Smooth muscle cell (in vitro differentiated cells): ENCODE data around the gene TEC. TPM values are rescaled to one million over a fixed set of nuclear protein-coding genes. Genes with fewer than 3 reads are reported as not detected.

Experiments used
- DNase-seq: peaks from one replicate; lab custom pipeline; 2025; ENCODE audit not compliant: unreplicated experiment; lab: John Stamatoyannopoulos, UW
- H2AFZ ChIP-seq: fragments of 200-600 bp; sonication (generic); 2 replicates; pipeline ENCODE4 v1.6.0; 2016; ENCODE audit warnings: antibody characterized with exemption, low read depth, mild to moderate bottlenecking
- H3F3A ChIP-seq: fragments of 200-600 bp; sonication (generic); 2 replicates; pipeline ENCODE4 v1.6.0; 2017; ENCODE audit warnings: antibody characterized with exemption, low read depth
- H3K27ac ChIP-seq: fragments of 200-600 bp; sonication (generic); 2 replicates; pipeline ENCODE4 v1.5.1; 2016; ENCODE audit warnings: low read depth, mild to moderate bottlenecking
- H3K27me3 ChIP-seq: fragments of 200-600 bp; sonication (generic); 2 replicates; pipeline ENCODE4 v1.6.1; 2016; ENCODE audit warnings: low read depth, mild to moderate bottlenecking
- H3K36me3 ChIP-seq: fragments of 200-600 bp; sonication (generic); 2 replicates; pipeline ENCODE4 v1.5.1; 2016; ENCODE audit warnings: low read depth
- H3K4me1 ChIP-seq: fragments of 200-600 bp; sonication (generic); 2 replicates; pipeline ENCODE4 v1.5.1; 2016; ENCODE audit warnings: low read depth
- H3K4me2 ChIP-seq: fragments of 200-600 bp; sonication (generic); 2 replicates; pipeline ENCODE4 v1.6.0; 2016; ENCODE audit warnings: mild to moderate bottlenecking
- H3K4me3 ChIP-seq: fragments of 200-600 bp; sonication (generic); 2 replicates; pipeline ENCODE4 v1.5.1; 2016; ENCODE audit warnings: mild to moderate bottlenecking
- H3K79me2 ChIP-seq: fragments of 200-600 bp; sonication (generic); 2 replicates; pipeline ENCODE4 v1.6.0; 2016; ENCODE audit warnings: low read depth, mild to moderate bottlenecking
- H3K9ac ChIP-seq: fragments of 200-600 bp; sonication (generic); 2 replicates; pipeline ENCODE4 v1.6.0; 2016; ENCODE audit warnings: low read depth
- H3K9me3 ChIP-seq: fragments of 200-600 bp; sonication (generic); replicated peaks from 2 replicates; pipeline ENCODE4 v1.5.1; 2016; ENCODE audit warnings: low read depth
- H4K20me1 ChIP-seq: fragments of 200-600 bp; sonication (generic); 2 replicates; pipeline ENCODE4 v1.6.0; 2016; ENCODE audit warnings: low read depth
- WGBS: methylation state at CpG from one replicate; pipeline ENCODE4 v1.1.7; 2016; ENCODE audit warnings: low lambda C conversion rate; 5-methylcytosine and 5-hydroxymethylcytosine counted together
- polyA plus RNA-seq: library from polyadenylated mRNA; unstranded; fragments of >200 nt; fragmentation: Nextera tagmentation; extraction: Ambion mirVana; gene quantifications from 2 replicates; pipeline ENCODE4 v1.2.1, GENCODE V29; 2016
- total RNA-seq: library from RNA; depleted of rRNA; stranded (reverse); fragments of >200 nt; gene quantifications from 2 replicates; pipeline ENCODE4 v1.2.3, GENCODE V29; 2014
- TF ChIP-seq, protein P1 (sequence below): fragments of 200-600 bp; sonication (generic); IDR thresholded peaks from 2 replicates; pipeline ENCODE4 v1.5.1; 2017; ENCODE audit warnings: borderline replicate concordance, mild to moderate bottlenecking, antibody characterized with exemption; ENCODE audit not compliant: insufficient read depth, poor library complexity, severe bottlenecking

TEC gene
- total and polyA plus RNA-seq, 2 experiments from 2014 or later = 0.14 to 1.8 TPM

DNA sequence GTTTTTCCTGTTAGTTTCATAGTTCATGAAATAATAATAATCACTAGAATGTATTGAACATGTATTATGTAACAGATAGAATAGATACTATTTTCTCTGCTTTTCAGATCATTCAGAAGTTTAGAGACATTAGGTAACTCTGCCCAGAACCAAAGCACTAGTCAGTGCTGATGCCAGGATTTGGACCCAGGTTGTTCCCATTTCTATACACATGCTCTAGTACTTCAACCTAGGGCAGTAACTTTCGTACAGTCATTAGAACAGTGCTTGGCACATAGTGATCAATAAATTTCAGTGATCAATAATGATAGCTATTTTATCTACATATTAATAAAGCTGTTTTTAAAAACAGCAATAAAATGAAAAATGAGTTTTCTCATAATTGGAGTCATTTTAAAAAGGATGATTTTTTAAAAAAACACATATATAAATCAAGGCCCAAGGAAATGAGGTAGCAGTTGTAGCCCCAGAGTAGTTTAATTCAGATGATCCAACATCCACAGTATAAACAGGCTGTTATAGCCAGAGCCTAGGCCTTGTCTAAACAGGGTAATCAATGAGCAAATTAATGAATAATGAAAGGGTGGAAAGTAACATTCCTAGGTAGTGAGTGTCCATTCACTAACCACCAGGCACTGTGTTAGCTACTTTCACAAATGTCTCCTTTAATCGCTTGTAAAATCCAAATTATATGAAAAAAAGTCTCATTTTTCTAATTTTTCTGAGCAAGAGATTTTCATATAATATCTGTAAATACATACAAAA, 161.1 kb downstream of the TEC start:
- TF ChIP-seq, protein P1, sequence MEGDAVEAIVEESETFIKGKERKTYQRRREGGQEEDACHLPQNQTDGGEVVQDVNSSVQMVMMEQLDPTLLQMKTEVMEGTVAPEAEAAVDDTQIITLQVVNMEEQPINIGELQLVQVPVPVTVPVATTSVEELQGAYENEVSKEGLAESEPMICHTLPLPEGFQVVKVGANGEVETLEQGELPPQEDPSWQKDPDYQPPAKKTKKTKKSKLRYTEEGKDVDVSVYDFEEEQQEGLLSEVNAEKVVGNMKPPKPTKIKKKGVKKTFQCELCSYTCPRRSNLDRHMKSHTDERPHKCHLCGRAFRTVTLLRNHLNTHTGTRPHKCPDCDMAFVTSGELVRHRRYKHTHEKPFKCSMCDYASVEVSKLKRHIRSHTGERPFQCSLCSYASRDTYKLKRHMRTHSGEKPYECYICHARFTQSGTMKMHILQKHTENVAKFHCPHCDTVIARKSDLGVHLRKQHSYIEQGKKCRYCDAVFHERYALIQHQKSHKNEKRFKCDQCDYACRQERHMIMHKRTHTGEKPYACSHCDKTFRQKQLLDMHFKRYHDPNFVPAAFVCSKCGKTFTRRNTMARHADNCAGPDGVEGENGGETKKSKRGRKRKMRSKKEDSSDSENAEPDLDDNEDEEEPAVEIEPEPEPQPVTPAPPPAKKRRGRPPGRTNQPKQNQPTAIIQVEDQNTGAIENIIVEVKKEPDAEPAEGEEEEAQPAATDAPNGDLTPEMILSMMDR = no peak
- Histone ChIP-seq H3K4me2 (no peak overlapping the region), H3K9ac (no peak overlapping the region), H4K20me1 (no peaks in the 10 kb centered on the region), H3F3A (no peaks in the 10 kb centered on the region), H3K9me3 (no peaks in the 10 kb centered on the region), H3K27me3 (no peaks in the 10 kb centered on the region), H2AFZ (no peak overlapping the region), H3K79me2 (no peaks in the 10 kb centered on the region), H3K4me3 (no peak overlapping the region), H3K36me3 (no peaks in the 10 kb centered on the region), H3K4me1 (no peaks in the 10 kb centered on the region), H3K27ac (no peak overlapping the region)
- no peak for DNase-seq
- 96% methylated on average over 2 of the region's 2 CpGs for WGBS

DNA sequence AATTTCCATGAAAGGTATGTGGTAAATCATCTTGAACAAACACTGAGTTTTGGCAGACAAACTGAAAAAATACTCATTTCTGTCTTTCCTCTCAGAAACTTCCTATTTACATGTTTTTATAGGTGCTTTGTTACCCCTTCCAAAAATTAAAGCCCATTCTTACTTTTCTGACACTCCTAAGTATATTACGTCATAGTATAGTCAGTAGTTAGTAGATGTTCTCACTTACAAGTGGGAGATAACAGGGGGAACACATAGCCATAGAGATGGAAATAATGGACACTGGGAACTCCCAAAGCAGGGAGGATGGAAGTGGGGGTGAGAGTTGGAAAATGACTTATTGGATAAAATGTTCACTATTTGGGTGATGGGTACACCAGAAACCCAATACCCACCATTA, 164.4 kb downstream of the TEC start:
- no peak overlapping the region for H2AFZ ChIP-seq
- H3K9me3 ChIP-seq = no peaks in the 10 kb centered on the region
- no peaks in the 10 kb centered on the region for H3K27me3 ChIP-seq
- TF ChIP-seq, protein P1 = no peak
- H3F3A ChIP-seq = no peaks in the 10 kb centered on the region
- H3K9ac ChIP-seq = no peak overlapping the region
- H3K4me3 ChIP-seq = no peak overlapping the region
- H3K4me1 ChIP-seq = no peaks in the 10 kb centered on the region
- no peaks in the 10 kb centered on the region for H3K36me3 ChIP-seq
- no peak overlapping the region for H3K27ac ChIP-seq
- no peaks in the 10 kb centered on the region for H4K20me1 ChIP-seq
- no peak overlapping the region for H3K4me2 ChIP-seq
- 100% methylated on average over 1 of the region's 1 CpG for WGBS
- H3K79me2 ChIP-seq = no peaks in the 10 kb centered on the region
- no peak for DNase-seq

DNA sequence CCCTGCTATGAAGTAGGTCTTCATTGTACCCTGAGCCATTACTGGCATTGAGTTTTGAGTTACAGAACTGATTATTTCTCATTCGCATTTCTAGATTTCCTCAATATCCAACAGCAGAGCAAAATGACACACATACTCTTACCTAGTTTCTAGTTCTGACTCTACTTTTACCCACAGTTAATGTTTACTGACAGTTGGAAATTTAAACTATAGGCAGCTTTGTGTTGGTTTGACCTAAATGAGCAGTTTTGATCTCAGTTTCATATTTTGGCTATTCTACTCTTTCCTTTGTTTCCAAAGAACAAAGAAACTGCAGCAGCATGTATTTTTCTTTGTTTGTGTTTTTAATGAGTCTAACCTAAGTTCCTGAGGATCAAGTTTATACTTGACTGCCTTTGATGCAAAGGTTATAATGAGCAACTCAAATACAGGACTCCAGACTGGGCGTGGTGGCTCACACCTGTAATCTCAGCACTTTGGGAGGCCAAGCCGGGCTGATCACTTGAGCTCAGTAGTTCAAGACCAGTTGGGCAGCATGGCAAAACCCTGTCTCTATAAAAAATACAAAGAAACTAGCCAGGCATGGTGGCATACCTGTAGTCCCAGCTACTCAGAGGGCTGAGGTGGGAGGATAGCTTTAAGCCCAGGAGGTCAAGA, 166.0 kb downstream of the TEC start:
- no peak overlapping the region for H2AFZ ChIP-seq
- H3K36me3 ChIP-seq = no peaks in the 10 kb centered on the region
- TF ChIP-seq, protein P1 = no peak
- no peak overlapping the region for H3K4me3 ChIP-seq
- no peaks in the 10 kb centered on the region for H3K4me1 ChIP-seq
- no peak overlapping the region for H3K9ac ChIP-seq
- H3F3A ChIP-seq = no peaks in the 10 kb centered on the region
- H3K27ac ChIP-seq = no peak overlapping the region
- no peak for DNase-seq
- H3K9me3 ChIP-seq = no peaks in the 10 kb centered on the region
- H3K27me3 ChIP-seq = no peaks in the 10 kb centered on the region
- WGBS = 92% methylated on average over 3 of the region's 3 CpGs
- H4K20me1 ChIP-seq = no peaks in the 10 kb centered on the region
- H3K4me2 ChIP-seq = no peak overlapping the region
- H3K79me2 ChIP-seq = no peaks in the 10 kb centered on the region
